GM12875 (cell line): Measurements from ENCODE around the gene RAB3B.
"Not testable (repeated sequence)": the region's sequence is repeated elsewhere in the genome, so short reads cannot be mapped to it uniquely, and the experiment has no call there.

Experiments used
- H3K4me3 ChIP-seq: one replicate; pipeline ENCODE4 v1.5.1; 2011; ENCODE audit warnings: low read depth, low read length, control low read depth
- CTCF ChIP-seq: IDR thresholded peaks from 2 replicates; pipeline ENCODE4 v1.5.1; 2011; ENCODE audit warnings: low read depth, mild to moderate bottlenecking, control low read depth, inconsistent platforms, low read length, moderate library complexity, borderline replicate concordance; ENCODE audit not compliant: insufficient read depth

The RAB3B gene

GRCh38 chr1:51906306-51907078, 84.0 kb downstream of the RAB3B start:
- TF ChIP-seq CTCF, result no peak

GRCh38 chr1:51902456-51902855, 88.0 kb downstream of the RAB3B start:
- TF ChIP-seq CTCF, result no peak
- H3K4me3 ChIP-seq, result no peak overlapping the region

More at GRCh38 chr1:51906306-51907078, 84.0 kb downstream of the RAB3B start:
- no peak overlapping the region for H3K4me3 ChIP-seq

GRCh38 chr1:51901151-51901550, 89.3 kb downstream of the RAB3B start:
- TF ChIP-seq CTCF, result no peak
- no peak overlapping the region for H3K4me3 ChIP-seq

GRCh38 chr1:51899022-51899421, 91.5 kb downstream of the RAB3B start:
- H3K4me3 ChIP-seq, result no peak overlapping the region
- TF ChIP-seq CTCF, result no peak

GRCh38 chr1:51898090-51898734, 92.3 kb downstream of the RAB3B start:
- H3K4me3 ChIP-seq, result no peak overlapping the region
- no peak for TF ChIP-seq CTCF

GRCh38 chr1:51897699-51898031, 92.8 kb downstream of the RAB3B start:
- H3K4me3 ChIP-seq, result no peak overlapping the region
- TF ChIP-seq CTCF, result no peak

- not testable (repeated sequence) for H3K4me3 ChIP-seq
Observed at GRCh38 chr1:51894748-51895147, 95.8 kb downstream of the RAB3B start.
